Measurements from ENCODE around the gene SREBF2. TPM values are rescaled to one million over a fixed set of nuclear protein-coding genes. Genes with fewer than 3 reads are reported as not detected.

Gene SREBF2
- total and polyA plus RNA-seq, 2 donors (not counting 3 experiments of a cell fraction or from before 2014, with no cell fraction given): 101 to 136 TPM

- intact Hi-C loops (cut with micrococcal nuclease) (no loop called here), dilution Hi-C loops (cut with MboI; ENCODE audit: extremely low pct_ligation_motif_present, low sequenced_read_pairs) (no loop called here)
- no peak for FAIRE-seq
- BruUV-seq (replicated peaks): no TSS peak
- H3K4me3 ChIP-seq (replicated peaks in 1 of 3; ENCODE audit: insufficient read depth in 1 of 3, low read depth in 1 of 3, low read length in 3 of 3): no peak overlapping the region
- no peak overlapping the region for H3K4me2 ChIP-seq (ENCODE audit: insufficient read depth, low read length)
- H4K20me1 ChIP-seq (replicated peaks; ENCODE audit: control insufficient read depth, extremely low read depth, insufficient read depth, low read length): no peaks in the 10 kb centered on the region
- ChIA-PET POLR2A (no interaction called here), CTCF (interaction anchor here (1.3 to 1.5 kb wide), 2 partner anchors 15 to 40 kb away, joined by 3 to 4 read pairs; no protein-coding TSS in a partner anchor)
- no peak overlapping the region for H2AFZ ChIP-seq (ENCODE audit: low read depth, low read length)
- H3K4me1 ChIP-seq (ENCODE audit: control insufficient read depth, extremely low read depth, insufficient read depth, low read length): no peaks in the 10 kb centered on the region
- DNase-seq (ENCODE audit: low read depth, low spot score): no peak
- peaks cover 26 to 61% of the 10 kb centered on the region in 2 experiments for H3K36me3 ChIP-seq (ENCODE audit: control insufficient read depth in 2 of 2, extremely low read depth in 1 of 2, insufficient read depth in 2 of 2, low read length in 2 of 2)
- H3K9me3 ChIP-seq (replicated peaks; ENCODE audit: control insufficient read depth, insufficient read depth, low read length): no peaks in the 10 kb centered on the region
- no peaks in the 10 kb centered on the region for H3K9me1 ChIP-seq (replicated peaks; ENCODE audit: control insufficient read depth, extremely low read depth, insufficient read depth, low read length)
- H3K79me2 ChIP-seq (ENCODE audit: control insufficient read depth, insufficient read depth, low read length): no peaks in the 10 kb centered on the region
- H3K27me3 ChIP-seq (ENCODE audit: control insufficient read depth in 2 of 2, insufficient read depth in 2 of 2, low read length in 2 of 2): no peaks in the 10 kb centered on the region
- TF ChIP-seq POLR2A (IDR thresholded peaks at IDR 0.05; ENCODE audit: low read depth, low read length): no peak
- TF ChIP-seq, protein P1, sequence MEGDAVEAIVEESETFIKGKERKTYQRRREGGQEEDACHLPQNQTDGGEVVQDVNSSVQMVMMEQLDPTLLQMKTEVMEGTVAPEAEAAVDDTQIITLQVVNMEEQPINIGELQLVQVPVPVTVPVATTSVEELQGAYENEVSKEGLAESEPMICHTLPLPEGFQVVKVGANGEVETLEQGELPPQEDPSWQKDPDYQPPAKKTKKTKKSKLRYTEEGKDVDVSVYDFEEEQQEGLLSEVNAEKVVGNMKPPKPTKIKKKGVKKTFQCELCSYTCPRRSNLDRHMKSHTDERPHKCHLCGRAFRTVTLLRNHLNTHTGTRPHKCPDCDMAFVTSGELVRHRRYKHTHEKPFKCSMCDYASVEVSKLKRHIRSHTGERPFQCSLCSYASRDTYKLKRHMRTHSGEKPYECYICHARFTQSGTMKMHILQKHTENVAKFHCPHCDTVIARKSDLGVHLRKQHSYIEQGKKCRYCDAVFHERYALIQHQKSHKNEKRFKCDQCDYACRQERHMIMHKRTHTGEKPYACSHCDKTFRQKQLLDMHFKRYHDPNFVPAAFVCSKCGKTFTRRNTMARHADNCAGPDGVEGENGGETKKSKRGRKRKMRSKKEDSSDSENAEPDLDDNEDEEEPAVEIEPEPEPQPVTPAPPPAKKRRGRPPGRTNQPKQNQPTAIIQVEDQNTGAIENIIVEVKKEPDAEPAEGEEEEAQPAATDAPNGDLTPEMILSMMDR (IDR thresholded peaks at IDR 0.05; ENCODE audit: extremely low read depth in 1 of 2, insufficient read depth in 1 of 2, low read depth in 1 of 2, low read length in 2 of 2): no peak
- no peak for TF ChIP-seq FOS (IDR thresholded peaks at IDR 0.05; ENCODE audit: borderline replicate concordance, insufficient read depth, low read length)
- TF ChIP-seq MYC (IDR thresholded peaks at IDR 0.05; ENCODE audit: low read depth, low read length): no peak
- TF ChIP-seq, protein P2, sequence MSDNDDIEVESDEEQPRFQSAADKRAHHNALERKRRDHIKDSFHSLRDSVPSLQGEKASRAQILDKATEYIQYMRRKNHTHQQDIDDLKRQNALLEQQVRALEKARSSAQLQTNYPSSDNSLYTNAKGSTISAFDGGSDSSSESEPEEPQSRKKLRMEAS (IDR thresholded peaks at IDR 0.05; ENCODE audit: insufficient read depth, insufficient read length): no peak
- TF ChIP-seq POLR2AphosphoS5 (IDR thresholded peaks at IDR 0.05; ENCODE audit: insufficient read depth, low read depth, low read length): no peak
- no peak for TF ChIP-seq GATA2 (IDR thresholded peaks at IDR 0.05; ENCODE audit: insufficient read depth, insufficient read length, low read depth, low read length)
- TF ChIP-seq JUN (IDR thresholded peaks at IDR 0.05; ENCODE audit: borderline replicate concordance, insufficient read depth, insufficient read length, low read depth): no peak
- TF ChIP-seq EZH2 (IDR thresholded peaks at IDR 0.05; ENCODE audit: borderline replicate concordance, low read depth, low read length, severe bottlenecking): no peak
- H3K9ac ChIP-seq (replicated peaks; ENCODE audit: extremely low read depth, insufficient read depth, low read length): no peak overlapping the region
- no peak overlapping the region for H3K27ac ChIP-seq (ENCODE audit: insufficient read depth, low read depth, low read length)
These were observed 67.9 kb downstream of the SREBF2 start for GRCh38 chr22:41900652-41901312.

Measured in endothelial cell of umbilical vein (primary cell).